Peyer's patch (tissue), 4 donors: ENCODE results near the gene SH3BGRL. TPM values are rescaled to one million over a fixed set of nuclear protein-coding genes. Genes with fewer than 3 reads are reported as not detected.
"Not testable (repeated sequence)": the region's sequence is repeated elsewhere in the genome, so short reads cannot be mapped to it uniquely, and the experiment has no call there.

Experiments used
- DNase-seq, 3 donors: peaks; one replicate each; pipeline ENCODE4 v3.0.0-alpha.2; 2017 to 2019
- H3K27ac ChIP-seq, 4 donors: fragments of 200-600 bp; sonication (generic); one replicate each; pipeline ENCODE4 v1.5.1; 2016 to 2019
- H3K27me3 ChIP-seq, 2 donors: fragments of 200-600 bp; sonication (generic); one replicate each; pipeline ENCODE4 v1.5.1; 2019
- H3K36me3 ChIP-seq, 3 donors: fragments of 200-600 bp; sonication (generic); one replicate each; pipeline ENCODE4 v1.5.1; 2016 to 2019
- H3K4me1 ChIP-seq, 4 donors: fragments of 200-600 bp; sonication (generic); one replicate each; pipeline ENCODE4 v1.5.1; 2016 to 2019
- H3K4me3 ChIP-seq, 4 donors: fragments of 200-600 bp; sonication (generic); 1 replicate in 3 of 4; 2 replicates in 1 of 4; pipeline ENCODE4 v1.5.1; 2016 to 2019; ENCODE audit warnings: mild to moderate bottlenecking in 1 of 4
- H3K9me3 ChIP-seq, 4 donors: fragments of 200-600 bp; sonication (generic); one replicate each; pipeline ENCODE4 v1.5.1; 2016 to 2019; ENCODE audit warnings: mild to moderate bottlenecking in 1 of 4
- POLR2A ChIP-seq, 2 donors: fragments of 450-650 bp; IDR thresholded peaks; one replicate each; pipeline ENCODE4 v1.5.1; 2017; ENCODE audit warnings: antibody characterized with exemption in 2 of 2, mild to moderate bottlenecking in 2 of 2, moderate library complexity in 2 of 2
- total RNA-seq, 4 donors: library from RNA; depleted of rRNA; stranded (reverse); fragments of >200 nt; gene quantifications; one replicate each; pipeline ENCODE4 v1.1.0, GENCODE V29; 2016
- TF ChIP-seq, protein P1 (sequence below), 6 experiments: fragments of 450-650 bp in 4 of 6; fragments of 200-600 bp in 2 of 6; sonication (generic) in 1 of 6; IDR thresholded peaks; one replicate each; pipeline ENCODE4 v1.5.1; 2017 to 2019; ENCODE audit warnings: antibody characterized with exemption in 6 of 6, mild to moderate bottlenecking in 3 of 6, moderate library complexity in 1 of 6

The SH3BGRL gene
- total RNA-seq, 4 donors from 2014 or later = 44.9 to 139 (median 69.2) TPM

DNA sequence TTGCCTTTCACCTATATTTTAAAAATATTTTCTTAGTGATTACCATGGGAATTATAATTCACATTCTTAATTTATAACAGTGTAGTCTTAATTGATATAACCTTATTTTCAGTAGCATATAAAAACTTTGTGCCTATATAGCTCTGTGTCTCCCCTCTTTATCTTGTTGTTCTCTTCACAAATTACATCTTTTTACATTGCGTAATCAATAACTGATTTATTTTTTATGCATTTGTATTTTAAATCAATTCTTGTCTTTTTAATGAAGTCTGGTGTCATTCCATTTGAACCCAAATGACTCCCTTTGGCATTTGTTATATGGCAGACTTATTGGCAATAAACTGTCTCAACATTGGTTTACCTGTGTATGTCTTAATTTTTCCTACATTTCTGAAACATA lies 137.0 kb downstream of the SH3BGRL start:
- H3K4me1 ChIP-seq = no peaks in the 10 kb centered on the region
- H3K27me3 ChIP-seq = no peaks in the 10 kb centered on the region
- H3K27ac ChIP-seq = no peak overlapping the region
- TF ChIP-seq, protein P1, sequence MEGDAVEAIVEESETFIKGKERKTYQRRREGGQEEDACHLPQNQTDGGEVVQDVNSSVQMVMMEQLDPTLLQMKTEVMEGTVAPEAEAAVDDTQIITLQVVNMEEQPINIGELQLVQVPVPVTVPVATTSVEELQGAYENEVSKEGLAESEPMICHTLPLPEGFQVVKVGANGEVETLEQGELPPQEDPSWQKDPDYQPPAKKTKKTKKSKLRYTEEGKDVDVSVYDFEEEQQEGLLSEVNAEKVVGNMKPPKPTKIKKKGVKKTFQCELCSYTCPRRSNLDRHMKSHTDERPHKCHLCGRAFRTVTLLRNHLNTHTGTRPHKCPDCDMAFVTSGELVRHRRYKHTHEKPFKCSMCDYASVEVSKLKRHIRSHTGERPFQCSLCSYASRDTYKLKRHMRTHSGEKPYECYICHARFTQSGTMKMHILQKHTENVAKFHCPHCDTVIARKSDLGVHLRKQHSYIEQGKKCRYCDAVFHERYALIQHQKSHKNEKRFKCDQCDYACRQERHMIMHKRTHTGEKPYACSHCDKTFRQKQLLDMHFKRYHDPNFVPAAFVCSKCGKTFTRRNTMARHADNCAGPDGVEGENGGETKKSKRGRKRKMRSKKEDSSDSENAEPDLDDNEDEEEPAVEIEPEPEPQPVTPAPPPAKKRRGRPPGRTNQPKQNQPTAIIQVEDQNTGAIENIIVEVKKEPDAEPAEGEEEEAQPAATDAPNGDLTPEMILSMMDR (IDR thresholded peaks at IDR 0.05) = no peak
- TF ChIP-seq POLR2A (IDR thresholded peaks at IDR 0.05) = no peak
- no peak for DNase-seq
- no peaks in the 10 kb centered on the region for H3K9me3 ChIP-seq
- H3K36me3 ChIP-seq = no peaks in the 10 kb centered on the region
- no peak overlapping the region for H3K4me3 ChIP-seq

DNA sequence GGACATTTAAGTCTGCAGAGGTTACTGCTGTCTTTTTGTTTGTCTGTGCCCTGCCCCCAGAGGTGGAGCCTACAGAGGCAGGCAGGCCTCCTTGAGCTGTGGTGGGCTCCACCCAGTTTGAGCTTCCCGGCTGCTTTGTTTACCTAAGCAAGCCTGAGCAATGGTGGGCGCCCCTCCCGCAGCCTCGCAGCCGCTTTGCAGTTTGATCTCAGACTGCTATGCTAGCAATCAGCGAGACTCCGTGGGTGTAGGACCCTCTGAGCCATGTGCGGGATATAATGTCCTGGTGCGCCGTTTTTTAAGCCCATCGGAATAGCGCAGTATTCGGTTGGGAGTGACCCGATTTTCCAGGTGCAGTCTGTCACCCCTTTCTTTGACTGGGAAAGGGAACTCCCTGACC lies 143.4 kb downstream of the SH3BGRL start:
- H3K27me3 ChIP-seq, DNase-seq, H3K4me1 ChIP-seq, H3K4me3 ChIP-seq, H3K9me3 ChIP-seq, H3K36me3 ChIP-seq, H3K27ac ChIP-seq: not testable (repeated sequence)

Other genes with a start within 250 kb of the SH3BGRL start
- 1 to 10 TPM in 3 of 4 donors, under 1 TPM in 1; 0.88 to 5.8 (median 1.8) TPM for gene HMGN5, start 189 bp upstream of the SH3BGRL start, total RNA-seq